ENCODE results near the gene TREM1.

- TF ChIP-seq CTCF (conservative IDR thresholded peaks at IDR 0.05), result no peak
- TF ChIP-seq EZH2 (IDR thresholded peaks at IDR 0.05; ENCODE audit: low read depth), result no peak
Measured at GRCh38 chr6:41284726-41285125, 1.8 kb downstream of the TREM1 start.

Measured in PC-9 (cell line).